ENCODE results near the gene GLT6D1.
"Not testable (repeated sequence)": the region's sequence is repeated elsewhere in the genome, so short reads cannot be mapped to it uniquely, and the experiment has no call there.

GLT6D1 gene

DNA sequence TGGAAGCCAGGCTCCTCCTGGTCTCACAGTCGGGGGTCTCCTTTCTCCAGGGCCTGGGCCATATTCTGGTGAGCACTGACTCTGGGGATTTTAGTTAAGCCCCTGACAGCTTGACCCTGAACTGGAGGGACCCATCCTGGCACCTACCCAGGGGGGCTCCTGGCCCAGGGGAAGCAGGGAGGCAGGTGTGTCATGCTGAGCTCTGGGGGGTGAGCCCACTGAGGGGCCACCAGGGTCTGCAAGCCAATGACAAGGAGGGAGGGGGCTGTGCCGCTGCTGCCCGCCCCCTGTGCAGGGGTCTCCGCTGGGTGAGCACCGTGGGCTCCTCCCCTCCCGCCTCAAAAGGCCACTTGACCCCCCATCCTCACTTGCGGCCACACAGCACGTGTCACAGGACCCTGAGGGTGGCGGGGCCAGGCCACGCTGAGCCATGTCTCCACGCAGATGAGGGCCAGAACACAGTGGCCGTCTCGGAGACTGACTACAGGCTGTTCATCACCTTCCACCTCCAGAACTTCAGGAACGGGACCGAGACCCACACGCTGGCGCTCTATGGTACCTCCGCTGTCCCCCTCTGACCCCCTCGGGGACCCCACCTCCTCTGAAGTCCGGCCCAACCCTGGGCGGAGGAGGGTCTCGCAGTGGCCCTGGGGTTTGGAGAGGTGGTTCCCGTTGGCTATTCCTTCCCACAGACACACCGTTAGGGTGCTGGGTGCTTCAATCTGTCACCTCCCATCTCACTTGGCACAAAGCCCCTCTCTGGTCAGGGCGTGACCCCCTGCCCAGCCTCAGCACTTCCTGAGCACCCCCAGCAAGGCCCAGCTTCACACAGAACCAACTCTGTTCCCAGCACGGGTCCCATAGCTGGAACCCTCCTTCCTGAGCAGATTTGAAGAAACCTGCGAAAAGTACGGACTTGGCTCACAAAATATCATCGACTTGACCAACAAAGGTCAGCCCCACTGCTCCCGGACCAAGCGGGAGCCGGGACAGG lies 25.8 kb upstream of the GLT6D1 start:
- no peak for DNase-seq (ENCODE audit: low read depth in 3 of 3)

GRCh38 chr9:135664266-135664665 lies 24.9 kb upstream of the GLT6D1 start:
- no peak for DNase-seq (ENCODE audit: low read depth in 3 of 3)

DNA sequence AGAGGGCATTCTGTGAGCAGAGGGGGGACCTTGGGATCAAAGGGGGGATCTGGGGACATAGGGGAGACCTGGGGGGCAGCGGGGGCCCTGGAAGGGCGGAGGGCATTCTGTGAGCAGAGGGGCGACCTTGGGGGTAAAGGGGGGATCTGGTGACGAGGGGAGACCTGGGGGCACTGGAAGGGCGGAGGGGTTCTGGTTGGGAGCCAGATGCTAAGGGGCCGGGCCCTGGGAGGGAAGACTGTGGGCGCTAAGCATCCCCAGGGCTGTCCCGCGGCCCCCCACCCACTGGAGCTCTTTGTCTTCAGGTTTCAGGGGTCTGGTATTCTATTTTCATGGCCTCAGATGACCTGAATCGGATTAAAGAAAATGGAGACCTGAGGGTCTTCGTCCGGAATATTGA lies 24.5 kb upstream of the GLT6D1 start:
- no peak for DNase-seq (ENCODE audit: low read depth in 3 of 3)

GRCh38 chr9:135663451-135663770 lies 24.1 kb upstream of the GLT6D1 start:
- DNase-seq (ENCODE audit: low read depth in 3 of 3): no peak

DNA sequence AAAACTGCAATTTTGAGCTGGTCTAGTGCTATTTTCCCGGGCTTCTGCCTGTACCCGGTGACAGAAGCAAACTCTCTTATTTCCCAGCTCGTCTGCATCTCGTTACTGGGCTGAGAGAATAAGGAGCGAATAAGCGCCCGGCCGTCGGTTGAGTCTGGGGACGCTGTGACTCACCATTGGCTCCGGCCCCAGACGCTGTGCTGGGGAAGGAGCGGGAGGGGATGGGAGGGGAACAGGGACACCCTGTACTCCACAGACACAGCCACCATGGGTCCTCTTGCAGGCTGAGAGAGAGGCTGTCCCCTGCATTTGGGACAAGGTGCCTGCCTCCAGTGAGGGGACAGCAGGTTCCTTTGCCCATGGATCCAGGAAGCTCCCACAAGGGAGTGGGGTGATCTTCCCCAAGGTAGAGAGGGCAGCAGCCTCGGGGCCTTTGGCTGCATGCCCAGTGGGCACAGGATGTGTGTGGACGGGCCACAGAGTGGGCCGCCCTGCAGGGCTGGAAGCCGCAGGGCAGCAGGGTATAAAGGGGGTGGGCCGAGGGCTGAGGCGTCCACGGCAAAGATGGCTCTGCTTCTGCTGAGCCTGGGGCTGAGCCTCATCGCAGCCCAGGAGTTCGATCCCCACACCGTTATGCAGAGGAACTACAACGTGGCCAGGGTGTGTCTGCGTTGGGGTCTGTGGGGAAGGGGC lies 23.6 kb upstream of the GLT6D1 start, which contains the start of gene LCN9:
Gene LCN9, plus strand, starts transcription at position 552 of the 693 bp plus-strand sequence. Its CDS starts 13 bp downstream, at position 565.
- DNase-seq (ENCODE audit: low read depth in 3 of 3): no peak

- no peak for DNase-seq (ENCODE audit: low read depth in 3 of 3)
These were observed 22.6 kb upstream of the GLT6D1 start for GRCh38 chr9:135661816-135662560.

- DNase-seq (ENCODE audit: low read depth in 3 of 3): no peak
These were observed 21.1 kb upstream of the GLT6D1 start for GRCh38 chr9:135660407-135660806.

DNA sequence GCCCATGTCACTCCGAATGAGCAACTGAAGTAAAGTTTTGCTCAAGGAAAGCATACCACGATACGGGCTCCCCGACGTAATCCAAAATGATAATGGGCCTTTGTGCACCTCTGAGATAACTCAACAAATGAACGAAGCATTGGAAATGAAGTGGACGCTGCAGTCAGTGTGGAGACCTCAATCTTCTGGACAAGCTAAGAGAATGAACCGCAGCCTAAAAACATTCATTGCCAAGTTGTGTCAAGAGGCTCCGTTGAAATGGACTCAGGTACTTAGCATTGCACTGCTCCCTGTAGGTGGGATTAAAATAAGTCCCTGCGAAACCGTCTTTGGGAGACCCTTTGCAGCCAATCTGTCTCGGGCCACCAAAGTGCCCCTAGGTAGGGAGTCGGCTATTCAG lies 19.9 kb upstream of the GLT6D1 start:
- DNase-seq (ENCODE audit: low read depth in 3 of 3): no peak

GRCh38 chr9:135657416-135657815 lies 18.1 kb upstream of the GLT6D1 start:
- no peak for DNase-seq (ENCODE audit: low read depth in 3 of 3)

- no peak for DNase-seq (ENCODE audit: low read depth in 3 of 3)
These were observed 16.0 kb upstream of the GLT6D1 start for GRCh38 chr9:135655317-135655716.

DNA sequence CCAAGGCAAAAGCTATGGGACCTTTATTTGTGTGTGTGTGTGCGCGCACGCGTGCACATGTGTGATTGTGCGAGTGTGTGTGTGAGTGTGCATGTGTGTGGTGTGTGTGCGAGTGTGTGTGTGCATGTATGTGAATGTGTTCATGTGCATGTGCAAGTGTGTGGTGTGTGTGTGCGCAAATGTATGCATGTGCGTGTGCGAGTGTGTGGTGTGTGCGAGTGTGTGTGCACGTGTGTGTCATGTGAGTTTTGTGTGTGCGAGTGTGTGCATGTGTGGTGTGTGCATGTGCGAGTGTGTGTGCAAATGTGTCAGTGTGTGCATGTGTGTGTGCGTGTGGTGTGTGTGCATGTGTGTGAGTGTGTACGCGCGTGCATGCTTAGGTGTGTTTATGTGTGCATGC lies 11.1 kb upstream of the GLT6D1 start:
- DNase-seq (ENCODE audit: low read depth in 3 of 3): no peak

DNA sequence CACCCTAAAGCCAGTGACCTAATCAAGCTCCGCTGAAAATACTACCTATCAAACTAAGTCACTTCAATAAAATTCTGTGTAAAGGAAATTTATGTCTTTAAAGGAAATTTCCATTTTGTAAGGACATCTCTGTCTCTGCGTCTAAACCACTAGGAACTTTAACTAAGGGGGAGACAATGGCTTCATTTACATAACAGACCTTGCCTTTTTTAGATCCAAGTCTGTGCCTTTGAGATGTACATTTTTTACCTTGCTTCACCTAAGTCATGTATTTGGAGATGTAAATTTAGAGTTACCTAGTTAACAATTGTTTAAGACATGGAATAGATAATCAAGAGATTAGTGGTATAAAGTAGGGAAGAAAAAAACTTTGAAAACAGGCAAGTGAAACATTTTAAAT lies 10.2 kb upstream of the GLT6D1 start:
- no peak for DNase-seq (ENCODE audit: low read depth in 3 of 3)

GRCh38 chr9:135648494-135649410 lies 9.4 kb upstream of the GLT6D1 start:
- DNase-seq (ENCODE audit: low read depth in 3 of 3): no peak

DNA sequence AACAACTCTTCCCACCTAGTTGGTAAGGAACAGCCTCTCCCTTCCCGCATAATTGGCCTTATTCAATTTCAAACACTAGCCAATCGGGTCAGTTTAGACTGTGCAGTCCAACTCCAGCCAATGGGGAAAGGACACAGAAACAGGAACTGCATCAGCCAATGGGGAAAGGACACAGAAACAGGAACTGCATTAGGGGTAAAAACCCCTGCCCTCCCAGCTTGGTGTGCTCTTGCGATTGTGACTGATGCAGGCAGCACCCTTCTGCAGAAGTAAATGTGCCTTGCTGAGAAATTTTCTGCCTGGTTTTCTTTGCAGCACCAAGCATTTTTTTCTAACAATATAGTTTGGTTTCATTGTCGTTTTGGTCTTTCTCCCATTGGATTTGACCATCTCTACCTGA lies 8.5 kb upstream of the GLT6D1 start:
- DNase-seq (ENCODE audit: low read depth in 3 of 3): no peak

DNA sequence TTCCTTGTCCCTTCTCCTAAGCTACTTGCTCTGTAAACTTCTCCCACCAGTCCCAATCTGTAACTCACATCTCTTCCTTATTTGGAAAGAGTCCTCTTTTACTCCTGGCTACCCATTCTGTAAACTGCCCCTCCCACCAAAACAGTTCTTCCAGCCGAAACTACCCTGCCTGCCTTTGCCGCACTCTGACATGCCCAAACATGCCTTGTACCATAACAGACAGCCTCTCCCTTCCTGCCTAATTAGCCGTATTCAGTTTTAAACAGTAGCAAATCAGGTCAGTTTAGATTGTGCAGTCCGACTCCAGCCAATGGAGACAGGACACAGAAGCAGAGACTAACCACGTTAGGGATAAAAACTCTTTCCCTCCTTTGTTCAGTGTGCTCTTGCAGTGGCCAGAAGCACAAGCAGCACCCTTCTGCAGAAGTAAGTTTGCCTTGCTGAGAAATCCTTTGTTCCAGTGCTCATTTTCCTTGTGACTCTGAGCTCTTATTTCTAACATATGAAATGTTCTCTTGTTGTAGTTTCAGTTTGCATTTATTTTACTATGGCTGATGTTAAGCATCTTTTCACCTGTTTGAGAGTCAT lies 5.4 kb upstream of the GLT6D1 start:
- no peak for DNase-seq (ENCODE audit: low read depth in 3 of 3)

DNA sequence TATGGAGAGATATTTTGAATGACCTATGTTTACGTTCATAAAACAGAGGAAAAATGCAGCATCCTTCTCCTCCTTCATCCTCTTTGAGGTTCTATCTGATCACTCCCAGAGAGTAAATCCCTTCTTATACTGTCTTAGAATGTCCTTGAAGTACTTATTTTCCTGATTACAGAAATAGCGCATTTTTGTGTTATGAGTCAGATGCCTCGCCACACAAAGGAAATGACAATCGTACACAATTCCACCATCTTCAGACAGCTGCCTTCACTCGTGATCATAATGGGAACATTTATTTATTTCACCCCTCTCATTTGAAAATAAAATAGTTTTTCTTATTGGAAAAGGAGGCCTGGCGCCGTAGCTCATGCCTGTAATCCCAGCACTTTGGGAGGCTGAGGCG lies 2.4 kb upstream of the GLT6D1 start:
- no peak for DNase-seq (ENCODE audit: low read depth in 3 of 3)

- no peak for DNase-seq (ENCODE audit: low read depth in 3 of 3)
These were observed 1.7 kb upstream of the GLT6D1 start for GRCh38 chr9:135641047-135641446.

DNA sequence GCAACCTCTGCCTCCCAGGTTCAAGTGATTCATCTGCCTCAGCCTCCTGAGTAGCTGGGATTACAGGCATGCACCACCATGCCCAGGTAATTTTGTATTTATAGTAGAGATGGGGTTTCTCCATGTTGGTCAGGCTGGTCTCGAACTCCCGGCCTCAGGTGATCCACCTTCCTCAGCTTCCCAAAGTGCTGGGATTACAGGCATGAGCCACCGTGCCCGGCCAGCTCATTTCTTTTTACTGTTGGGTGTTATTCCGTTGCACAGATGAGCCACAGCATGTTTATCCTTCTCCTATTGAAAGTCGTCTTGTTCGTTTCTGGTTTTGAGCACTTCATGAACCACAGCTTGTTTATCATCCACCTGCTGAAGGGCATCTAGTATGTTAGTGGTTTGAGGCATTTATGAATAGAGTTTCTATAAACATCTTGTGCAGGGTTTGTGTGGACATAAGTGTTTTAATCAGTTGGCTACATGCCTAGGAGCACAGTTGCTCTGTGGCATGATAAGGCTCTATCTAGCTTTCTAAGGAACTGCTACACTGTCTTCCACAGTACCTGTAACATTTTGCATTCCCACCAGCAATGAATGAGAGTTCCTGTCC lies 2.3 kb downstream of the GLT6D1 start:
- not testable (repeated sequence) for DNase-seq (ENCODE audit: low read depth in 3 of 3)

DNA sequence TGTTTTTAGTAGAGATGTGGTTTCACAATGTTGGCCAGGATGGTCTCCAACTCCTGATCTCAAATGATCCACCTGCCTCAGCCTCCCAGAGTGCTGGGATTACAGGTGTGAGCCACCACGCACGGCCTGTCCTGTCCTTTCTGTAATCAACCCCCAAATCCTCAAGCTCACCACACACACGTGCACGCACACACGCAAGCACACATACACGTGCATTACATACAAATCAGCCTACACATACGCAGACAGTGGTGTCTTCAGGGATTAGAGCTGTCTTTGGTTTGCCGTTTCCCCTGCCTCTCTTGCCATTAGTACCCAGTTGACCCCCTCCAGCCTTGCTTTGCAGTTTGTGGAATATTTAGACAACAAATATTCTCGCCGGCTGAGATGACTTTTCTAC lies 6.5 kb downstream of the GLT6D1 start:
- no peak for DNase-seq (ENCODE audit: low read depth in 3 of 3)

DNA sequence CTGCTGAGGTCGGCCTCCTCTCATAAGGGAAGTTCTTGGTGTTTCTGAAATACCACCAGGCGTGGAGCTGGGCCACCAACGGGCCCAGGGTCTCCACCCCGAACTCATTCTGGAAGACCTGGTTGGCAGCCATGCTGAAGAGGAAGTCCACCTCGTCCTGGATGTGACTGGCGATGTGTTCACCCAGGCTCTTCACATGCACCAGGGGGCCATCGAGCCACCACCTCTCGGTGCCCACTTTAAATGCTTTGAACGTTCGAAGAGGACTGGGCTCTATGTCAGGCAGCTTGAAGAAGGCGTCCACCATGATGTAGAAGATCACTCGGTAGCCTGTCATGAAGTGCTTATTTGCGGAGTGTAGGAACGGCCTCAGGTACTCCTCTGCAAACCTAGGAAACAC lies 15.1 kb downstream of the GLT6D1 start:
- no peak for DNase-seq (ENCODE audit: low read depth in 3 of 3)

Measured in stimulated activated CD4-positive, alpha-beta T cell treated with anti-CD3 and anti-CD28 coated beads, TNF-alpha, amount 100 ng/mL, for 48 hours (primary cell).